GM18507 (cell line): ENCODE results near the gene BCAT1.
A peak's percentile ranks its signal among the peaks of the same experiment; 100 is the strongest.
"Not testable (repeated sequence)": the region's sequence is repeated elsewhere in the genome, so short reads cannot be mapped to it uniquely, and the experiment has no call there.

ENCODE experiments used
- DNase-seq: peaks from one replicate; pipeline ENCODE4 v3.0.0; 2011; ENCODE audit warnings: low read depth; ENCODE audit not compliant: insufficient read length; ENCODE audit errors: extremely low spot score
- FAIRE-seq: peaks from 2 replicates; lab custom pipeline; 2011; peaks lifted over from hg19 to GRCh38; lab: Jason Lieb, UNC

Gene BCAT1

GRCh38 chr12:24931666-24932405 lies 17.1 kb downstream of the BCAT1 start:
- DNase-seq, result no peak
- FAIRE-seq, result peak; percentile 89

GRCh38 chr12:24929953-24930352 lies 18.9 kb downstream of the BCAT1 start:
- FAIRE-seq, result no peak
- DNase-seq, result no peak

GRCh38 chr12:24928533-24929306 lies 20.2 kb downstream of the BCAT1 start:
- not testable (repeated sequence) for DNase-seq, FAIRE-seq

- DNase-seq, result no peak
- no peak for FAIRE-seq
Measured at GRCh38 chr12:24928131-24928530, 20.8 kb downstream of the BCAT1 start.

- not testable (repeated sequence) for FAIRE-seq, DNase-seq
Measured at GRCh38 chr12:24926080-24926479, 22.8 kb downstream of the BCAT1 start.

- no peak for FAIRE-seq
- DNase-seq, result no peak
Measured at GRCh38 chr12:24922090-24922489, 26.8 kb downstream of the BCAT1 start.

GRCh38 chr12:24921251-24922038 lies 27.5 kb downstream of the BCAT1 start:
- FAIRE-seq, result no peak

GRCh38 chr12:24920141-24920540 lies 28.8 kb downstream of the BCAT1 start:
- FAIRE-seq, result no peak
- no peak for DNase-seq

More at GRCh38 chr12:24921251-24922038, 27.5 kb downstream of the BCAT1 start:
- DNase-seq, result no peak

- FAIRE-seq (no peak), DNase-seq (no peak)
Measured at GRCh38 chr12:24919346-24920001, 29.4 kb downstream of the BCAT1 start.

- DNase-seq (no peak), FAIRE-seq (no peak)
Measured at GRCh38 chr12:24918596-24918995, 30.3 kb downstream of the BCAT1 start.

- FAIRE-seq, result no peak
- no peak for DNase-seq
Measured at GRCh38 chr12:24915501-24915900, 33.4 kb downstream of the BCAT1 start.

GRCh38 chr12:24913953-24914352 lies 34.9 kb downstream of the BCAT1 start:
- DNase-seq, result no peak
- no peak for FAIRE-seq

- FAIRE-seq, result no peak
- DNase-seq, result no peak
Measured at GRCh38 chr12:24913130-24913529, 35.8 kb downstream of the BCAT1 start.

GRCh38 chr12:24911271-24911791 lies 37.6 kb downstream of the BCAT1 start:
- no peak for FAIRE-seq
- no peak for DNase-seq

- not testable (repeated sequence) for FAIRE-seq, DNase-seq
Measured at GRCh38 chr12:24910192-24910591, 38.7 kb downstream of the BCAT1 start.

- DNase-seq (no peak), FAIRE-seq (no peak)
Measured at GRCh38 chr12:24909667-24910066, 39.2 kb downstream of the BCAT1 start.

GRCh38 chr12:24907464-24907863 lies 41.4 kb downstream of the BCAT1 start:
- FAIRE-seq, result no peak
- DNase-seq, result no peak

- no peak for DNase-seq
- FAIRE-seq, result no peak
Measured at GRCh38 chr12:24906141-24906540, 42.8 kb downstream of the BCAT1 start.

GRCh38 chr12:24905431-24905830 lies 43.5 kb downstream of the BCAT1 start:
- FAIRE-seq, result no peak
- DNase-seq, result no peak
